ENCODE results near the gene ARHGAP8. TPM values are rescaled to one million over a fixed set of nuclear protein-coding genes. Genes with fewer than 3 reads are reported as not detected.

ARHGAP8 gene
- total and polyA plus RNA-seq, 2 donors (not counting 3 experiments of a cell fraction or from before 2014, with no cell fraction given) = not detected

GRCh38 chr22:44710474-44711240, 41.7 kb upstream of the ARHGAP8 start:
- Histone ChIP-seq H3K79me2 (ENCODE audit: control insufficient read depth, insufficient read depth, low read length) (no peaks in the 10 kb centered on the region), H3K4me2 (ENCODE audit: insufficient read depth, low read length) (no peak overlapping the region)

More at GRCh38 chr22:44710474-44711240, 41.7 kb upstream of the ARHGAP8 start:
- intact Hi-C loops (cut with micrococcal nuclease) = no loop called here
- TF ChIP-seq EZH2 (IDR thresholded peaks at IDR 0.05; ENCODE audit: borderline replicate concordance, low read depth, low read length, severe bottlenecking) (no peak), JUN (IDR thresholded peaks at IDR 0.05; ENCODE audit: borderline replicate concordance, insufficient read depth, insufficient read length, low read depth) (no peak), MYC (IDR thresholded peaks at IDR 0.05; ENCODE audit: low read depth, low read length) (no peak), CTCF (IDR thresholded peaks at IDR 0.05; ENCODE audit: extremely low read depth in 1 of 2, insufficient read depth in 1 of 2, low read depth in 1 of 2, low read length in 2 of 2) (no peak), POLR2A (IDR thresholded peaks at IDR 0.05; ENCODE audit: low read depth, low read length) (no peak), GATA2 (IDR thresholded peaks at IDR 0.05; ENCODE audit: insufficient read depth, insufficient read length, low read depth, low read length) (no peak), POLR2AphosphoS5 (IDR thresholded peaks at IDR 0.05; ENCODE audit: insufficient read depth, low read depth, low read length) (no peak), FOS (IDR thresholded peaks at IDR 0.05; ENCODE audit: borderline replicate concordance, insufficient read depth, low read length) (no peak), MAX (IDR thresholded peaks at IDR 0.05; ENCODE audit: insufficient read depth, insufficient read length) (no peak)
- CTCF ChIA-PET = interaction anchor here (0.7 kb wide), 1 partner anchor 26 kb away, joined by 3 read pairs; no protein-coding TSS in a partner anchor
- Histone ChIP-seq H3K9me1 (replicated peaks; ENCODE audit: control insufficient read depth, extremely low read depth, insufficient read depth, low read length) (no peaks in the 10 kb centered on the region), H3K4me3 (replicated peaks in 1 of 3; ENCODE audit: insufficient read depth in 1 of 3, low read depth in 1 of 3, low read length in 3 of 3) (no peak overlapping the region), H3K4me1 (ENCODE audit: control insufficient read depth, extremely low read depth, insufficient read depth, low read length) (peaks cover 9% of the 10 kb centered on the region), H3K27ac (ENCODE audit: insufficient read depth, low read depth, low read length) (no peak overlapping the region), H3K36me3 (ENCODE audit: control insufficient read depth in 2 of 2, extremely low read depth in 1 of 2, insufficient read depth in 2 of 2, low read length in 2 of 2) (no peaks in the 10 kb centered on the region), H2AFZ (ENCODE audit: low read depth, low read length) (no peak overlapping the region), H4K20me1 (replicated peaks; ENCODE audit: control insufficient read depth, extremely low read depth, insufficient read depth, low read length) (no peaks in the 10 kb centered on the region), H3K27me3 (ENCODE audit: control insufficient read depth in 2 of 2, insufficient read depth in 2 of 2, low read length in 2 of 2) (no peaks in the 10 kb centered on the region), H3K9ac (replicated peaks; ENCODE audit: extremely low read depth, insufficient read depth, low read length) (no peak overlapping the region), H3K9me3 (replicated peaks; ENCODE audit: control insufficient read depth, insufficient read depth, low read length) (no peaks in the 10 kb centered on the region)
- no TSS peak for BruUV-seq (replicated peaks)
- no peak for FAIRE-seq
- no peak for DNase-seq (ENCODE audit: low read depth, low spot score)
- dilution Hi-C loops (cut with MboI; ENCODE audit: extremely low pct_ligation_motif_present, low sequenced_read_pairs) = no loop called here
- POLR2A ChIA-PET = no interaction called here
